ENCODE data around the gene UBE2J2.

UBE2J2 gene

DNA sequence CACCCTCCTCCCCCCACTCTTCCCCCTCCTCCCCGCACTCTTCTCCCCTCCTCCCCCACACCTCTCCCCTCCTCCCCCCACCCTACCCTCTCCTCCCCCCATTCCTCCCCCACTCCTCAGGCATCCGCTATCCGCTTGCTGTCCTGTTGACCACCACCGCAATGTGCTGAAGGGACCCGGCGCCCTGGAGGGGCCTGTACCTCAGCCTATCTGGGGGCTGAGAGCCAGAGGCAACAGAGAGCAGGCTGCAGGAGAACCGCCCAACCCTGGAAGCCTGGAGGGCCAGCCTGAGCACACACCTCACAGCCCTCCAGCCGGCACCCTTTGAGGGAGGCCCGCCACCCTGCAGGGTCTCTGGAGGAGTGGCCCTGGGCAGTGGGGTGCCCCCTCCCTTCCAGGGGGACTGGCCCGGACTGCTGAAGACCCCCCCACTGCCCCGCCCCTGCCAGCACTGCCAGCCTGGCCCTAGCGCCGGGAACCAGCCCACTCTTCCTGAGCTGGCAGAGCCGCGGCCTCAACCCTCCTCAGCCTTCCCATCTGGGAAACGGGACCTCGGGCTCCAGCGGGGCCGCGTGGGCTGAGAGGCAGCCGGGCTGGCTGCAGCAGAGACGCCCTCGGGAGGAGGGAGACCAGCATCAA, 28.4 kb downstream of the UBE2J2 start:
- Histone ChIP-seq H3K27me3 (ENCODE audit: control insufficient read depth, low read length) (no peaks in the 10 kb centered on the region), H3K4me3 (ENCODE audit: low read length) (no peak overlapping the region), H4K20me1 (ENCODE audit: control insufficient read depth, insufficient read depth, low read depth, low read length) (no peaks in the 10 kb centered on the region), H3K27ac (ENCODE audit: low read depth, low read length) (no peak overlapping the region), H3K79me2 (ENCODE audit: control insufficient read depth, low read length) (no peaks in the 10 kb centered on the region), H3F3A (ENCODE audit: control insufficient read depth, insufficient read depth) (no peaks in the 10 kb centered on the region), H3K36me3 (ENCODE audit: control insufficient read depth, low read length) (no peaks in the 10 kb centered on the region), H3K9me3 (ENCODE audit: control insufficient read depth, insufficient read depth, low read length) (no peaks in the 10 kb centered on the region), H3K4me1 (ENCODE audit: control insufficient read depth, low read length) (no peaks in the 10 kb centered on the region), H3K4me2 (ENCODE audit: low read length) (no peak overlapping the region), H3K9me2 (replicated peaks; ENCODE audit: control insufficient read depth, low read length) (no peaks in the 10 kb centered on the region)
- TF ChIP-seq EZH2phosphoT487 (IDR thresholded peaks at IDR 0.05; ENCODE audit: borderline replicate concordance, low read length), result no peak
- TF ChIP-seq, protein P1, sequence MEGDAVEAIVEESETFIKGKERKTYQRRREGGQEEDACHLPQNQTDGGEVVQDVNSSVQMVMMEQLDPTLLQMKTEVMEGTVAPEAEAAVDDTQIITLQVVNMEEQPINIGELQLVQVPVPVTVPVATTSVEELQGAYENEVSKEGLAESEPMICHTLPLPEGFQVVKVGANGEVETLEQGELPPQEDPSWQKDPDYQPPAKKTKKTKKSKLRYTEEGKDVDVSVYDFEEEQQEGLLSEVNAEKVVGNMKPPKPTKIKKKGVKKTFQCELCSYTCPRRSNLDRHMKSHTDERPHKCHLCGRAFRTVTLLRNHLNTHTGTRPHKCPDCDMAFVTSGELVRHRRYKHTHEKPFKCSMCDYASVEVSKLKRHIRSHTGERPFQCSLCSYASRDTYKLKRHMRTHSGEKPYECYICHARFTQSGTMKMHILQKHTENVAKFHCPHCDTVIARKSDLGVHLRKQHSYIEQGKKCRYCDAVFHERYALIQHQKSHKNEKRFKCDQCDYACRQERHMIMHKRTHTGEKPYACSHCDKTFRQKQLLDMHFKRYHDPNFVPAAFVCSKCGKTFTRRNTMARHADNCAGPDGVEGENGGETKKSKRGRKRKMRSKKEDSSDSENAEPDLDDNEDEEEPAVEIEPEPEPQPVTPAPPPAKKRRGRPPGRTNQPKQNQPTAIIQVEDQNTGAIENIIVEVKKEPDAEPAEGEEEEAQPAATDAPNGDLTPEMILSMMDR (IDR thresholded peaks at IDR 0.05; ENCODE audit: low read depth, low read length, poor library complexity, severe bottlenecking), result no peak

DNA sequence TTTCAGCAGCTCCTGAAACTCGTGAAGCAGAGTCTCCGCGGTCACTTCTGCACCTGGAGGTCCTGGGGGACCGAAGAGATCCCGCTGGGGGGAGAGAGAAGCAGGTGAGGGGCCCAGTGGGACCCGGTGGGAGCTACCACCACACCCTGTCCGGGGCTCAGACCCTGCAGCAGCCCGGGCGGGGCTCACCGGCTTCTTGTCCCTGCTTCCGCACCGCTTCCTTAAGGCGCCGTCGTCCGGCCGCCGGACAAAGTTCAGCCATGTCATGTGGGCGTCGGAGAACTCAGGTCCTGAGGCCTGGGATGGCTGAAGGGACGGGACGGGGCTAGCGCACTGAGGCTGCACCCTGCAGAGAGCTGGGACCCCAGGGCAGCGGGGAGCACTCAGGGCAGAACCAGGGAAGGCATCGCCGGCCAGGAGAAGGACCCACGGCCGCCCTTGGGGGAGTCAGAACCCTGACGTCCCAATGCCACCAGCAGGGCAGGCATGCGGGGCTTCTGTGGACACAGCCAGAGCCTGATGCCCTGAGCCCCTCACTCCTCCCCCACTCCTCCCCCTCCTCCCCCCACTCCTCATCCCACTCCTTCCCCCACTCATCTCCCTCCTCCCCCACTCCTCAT, 29.4 kb downstream of the UBE2J2 start:
- TF ChIP-seq EZH2phosphoT487 (IDR thresholded peaks at IDR 0.05; ENCODE audit: borderline replicate concordance, low read length), result no peak
- TF ChIP-seq, protein P1 (IDR thresholded peaks at IDR 0.05; ENCODE audit: low read depth, low read length, poor library complexity, severe bottlenecking), result no peak
- no peaks in the 10 kb centered on the region for H3K4me1 ChIP-seq (ENCODE audit: control insufficient read depth, low read length)
- no peaks in the 10 kb centered on the region for H4K20me1 ChIP-seq (ENCODE audit: control insufficient read depth, insufficient read depth, low read depth, low read length)

DNA sequence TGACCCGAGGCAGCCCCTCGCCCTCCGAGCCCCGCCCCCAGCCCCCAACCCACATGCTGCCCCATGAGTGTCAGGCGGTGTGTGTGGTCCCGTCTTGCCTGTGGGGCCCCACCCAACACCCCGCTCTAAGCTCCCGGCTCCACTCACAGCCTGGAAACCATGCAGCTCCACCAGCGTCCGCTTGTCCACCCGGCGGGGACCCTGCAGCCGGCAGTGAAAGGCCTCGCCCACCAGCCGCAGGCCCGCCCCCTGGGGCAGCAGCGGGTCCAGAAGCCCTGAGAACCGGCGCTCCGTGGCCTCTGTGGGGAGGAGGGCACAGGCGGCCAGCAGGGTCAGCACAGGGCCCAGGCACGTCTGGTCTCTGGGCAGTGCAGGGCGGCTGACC, 29.9 kb downstream of the UBE2J2 start:
- Histone ChIP-seq H3K27ac (ENCODE audit: low read depth, low read length) (no peak overlapping the region), H3K36me3 (ENCODE audit: control insufficient read depth, low read length) (no peaks in the 10 kb centered on the region), H4K20me1 (ENCODE audit: control insufficient read depth, insufficient read depth, low read depth, low read length) (no peaks in the 10 kb centered on the region), H3K27me3 (ENCODE audit: control insufficient read depth, low read length) (peaks cover 3% of the 10 kb centered on the region; the same call in 1 of the 2 replicates), H3K4me2 (ENCODE audit: low read length) (no peak overlapping the region), H3K4me1 (ENCODE audit: control insufficient read depth, low read length) (no peaks in the 10 kb centered on the region), H3K4me3 (ENCODE audit: low read length) (no peak overlapping the region), H3K79me2 (ENCODE audit: control insufficient read depth, low read length) (no peaks in the 10 kb centered on the region), H3F3A (ENCODE audit: control insufficient read depth, insufficient read depth) (no peaks in the 10 kb centered on the region), H3K9me2 (replicated peaks; ENCODE audit: control insufficient read depth, low read length) (no peaks in the 10 kb centered on the region), H3K9me3 (ENCODE audit: control insufficient read depth, insufficient read depth, low read length) (no peaks in the 10 kb centered on the region)
- no peak for TF ChIP-seq EZH2phosphoT487 (IDR thresholded peaks at IDR 0.05; ENCODE audit: borderline replicate concordance, low read length)
- TF ChIP-seq, protein P1 (IDR thresholded peaks at IDR 0.05; ENCODE audit: low read depth, low read length, poor library complexity, severe bottlenecking), result no peak

More for the DNA sequence above, 29.4 kb downstream of the UBE2J2 start:
- Histone ChIP-seq H3K4me2 (ENCODE audit: low read length) (no peak overlapping the region), H3K4me3 (ENCODE audit: low read length) (no peak overlapping the region), H3K27me3 (ENCODE audit: control insufficient read depth, low read length) (peaks cover 3% of the 10 kb centered on the region; the same call in 1 of the 2 replicates), H3K79me2 (ENCODE audit: control insufficient read depth, low read length) (no peaks in the 10 kb centered on the region), H3K9me2 (replicated peaks; ENCODE audit: control insufficient read depth, low read length) (no peaks in the 10 kb centered on the region), H3K27ac (ENCODE audit: low read depth, low read length) (no peak overlapping the region), H3F3A (ENCODE audit: control insufficient read depth, insufficient read depth) (no peaks in the 10 kb centered on the region), H3K9me3 (ENCODE audit: control insufficient read depth, insufficient read depth, low read length) (no peaks in the 10 kb centered on the region), H3K36me3 (ENCODE audit: control insufficient read depth, low read length) (no peaks in the 10 kb centered on the region)
